Esophagus (tissue), 2 donors: Measurements from ENCODE around the gene KRT12. TPM values are rescaled to one million over a fixed set of nuclear protein-coding genes. Genes with fewer than 3 reads are reported as not detected.

Experiments
- H3K27ac ChIP-seq, 2 donors: one replicate each; pipeline ENCODE4 v1.5.1; 2013; ENCODE audit warnings: low read depth in 2 of 2, mild to moderate bottlenecking in 2 of 2, inconsistent platforms in 1 of 2, low read length in 1 of 2, moderate library complexity in 1 of 2
- H3K27me3 ChIP-seq, 2 donors: one replicate each; pipeline ENCODE4 v1.6.1; 2013; ENCODE audit warnings: low read length in 2 of 2, control low read depth in 1 of 2, mild to moderate bottlenecking in 1 of 2; ENCODE audit not compliant: insufficient read depth in 2 of 2, control insufficient read depth in 1 of 2
- H3K36me3 ChIP-seq, 2 donors: one replicate each; pipeline ENCODE4 v1.6.1; 2013; ENCODE audit warnings: low read length in 1 of 2; ENCODE audit not compliant: control insufficient read depth in 2 of 2, insufficient read depth in 2 of 2
- H3K4me1 ChIP-seq, 2 donors: one replicate each; pipeline ENCODE4 v1.6.1; 2013; ENCODE audit warnings: low read length in 1 of 2; ENCODE audit not compliant: control insufficient read depth in 2 of 2, insufficient read depth in 2 of 2
- H3K4me3 ChIP-seq, 2 donors: one replicate each; pipeline ENCODE4 v1.5.1; 2013; ENCODE audit warnings: low read length in 2 of 2, mild to moderate bottlenecking in 2 of 2, low read depth in 1 of 2, moderate library complexity in 1 of 2
- H3K9me3 ChIP-seq, 2 donors: one replicate each; pipeline ENCODE4 v1.6.1; 2013; ENCODE audit warnings: mild to moderate bottlenecking in 2 of 2, low read depth in 1 of 2, low read length in 1 of 2, moderate library complexity in 1 of 2; ENCODE audit not compliant: control insufficient read depth in 2 of 2, insufficient read depth in 1 of 2
- WGBS, 2 donors: extraction: QIAGEN DNeasy Blood & Tissue Kit; methylation state at CpG; one replicate each; pipeline ENCODE4 v1.1.7; 2013; 5-methylcytosine and 5-hydroxymethylcytosine counted together
- polyA plus RNA-seq, 2 donors: library from polyadenylated mRNA; stranded (reverse); fragments of 200-250 nt; gene quantifications; one replicate each; pipeline ENCODE4 v1.2.3, GENCODE V29; 2013
- donor health status: healthy with polysubstance abuse.
- donor health status: Bipolar disorder and iron deficiency.

Gene KRT12
- polyA plus RNA-seq, 2 donors: not detected

DNA sequence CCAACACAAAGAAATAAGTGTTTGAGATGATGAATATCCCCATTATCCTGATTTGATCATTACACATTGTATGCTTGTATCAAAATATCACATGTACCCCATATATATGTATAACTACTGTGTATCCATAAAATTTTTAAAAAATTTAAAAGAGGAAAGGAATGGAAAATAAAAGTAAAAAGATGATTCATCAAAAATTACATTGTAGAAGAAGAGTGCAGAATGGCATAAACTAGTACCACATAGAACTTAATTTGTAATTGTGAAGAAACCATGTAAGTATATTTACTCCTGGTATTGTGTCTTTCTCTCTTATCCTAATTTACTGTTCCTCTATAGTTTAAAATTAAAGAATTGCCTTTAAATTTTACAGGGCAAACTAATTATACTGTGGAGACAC lies 33.1 kb downstream of the KRT12 start:
- Histone ChIP-seq H3K27ac (no peak overlapping the region), H3K4me1 (no peaks in the 10 kb centered on the region), H3K36me3 (peaks cover 0 to 6% of the 10 kb centered on the region in 2 donors), H3K27me3 (no peaks in the 10 kb centered on the region), H3K4me3 (no peak overlapping the region), H3K9me3 (no peaks in the 10 kb centered on the region)

DNA sequence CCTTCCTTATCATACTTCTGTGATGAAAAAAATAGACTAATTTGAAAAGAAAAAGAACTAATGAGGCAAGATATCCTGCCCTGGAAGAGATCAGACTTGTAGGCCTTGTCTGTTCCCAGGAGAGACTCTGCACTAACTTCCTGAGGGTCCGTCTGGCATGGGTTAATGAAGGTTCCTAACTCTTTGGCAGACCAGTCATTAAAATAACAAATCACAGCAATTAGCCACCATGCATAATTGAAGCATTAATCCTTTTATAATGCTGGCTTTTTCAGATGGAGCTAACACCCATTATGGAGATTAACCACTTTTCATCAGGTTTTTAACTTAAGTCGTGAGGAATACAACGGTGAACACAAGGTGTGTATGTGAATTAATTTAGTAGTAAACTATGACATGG lies 34.2 kb downstream of the KRT12 start:
- 70 to 82% methylated on average over 3 of the region's 3 CpGs for WGBS, 2 donors
- Histone ChIP-seq H3K4me1 (no peaks in the 10 kb centered on the region), H3K9me3 (no peaks in the 10 kb centered on the region), H3K36me3 (peaks cover 0 to 6% of the 10 kb centered on the region in 2 donors), H3K4me3 (no peak overlapping the region), H3K27me3 (no peaks in the 10 kb centered on the region), H3K27ac (no peak overlapping the region)

GRCh38 chr17:40830085-40830776 lies 36.8 kb downstream of the KRT12 start:
- WGBS, 2 donors: 85 to 92% methylated on average over 2 of the region's 2 CpGs
- H3K36me3 ChIP-seq: peaks cover 0 to 6% of the 10 kb centered on the region in 2 donors
- no peak overlapping the region for H3K4me3 ChIP-seq
- H3K4me1 ChIP-seq: no peaks in the 10 kb centered on the region
- no peaks in the 10 kb centered on the region for H3K9me3 ChIP-seq
- H3K27me3 ChIP-seq: no peaks in the 10 kb centered on the region
- H3K27ac ChIP-seq: no peak overlapping the region

- no peak overlapping the region for H3K27ac ChIP-seq
- H3K27me3 ChIP-seq: no peaks in the 10 kb centered on the region
- H3K9me3 ChIP-seq: no peaks in the 10 kb centered on the region
- no peaks in the 10 kb centered on the region for H3K36me3 ChIP-seq
- no peaks in the 10 kb centered on the region for H3K4me1 ChIP-seq
- WGBS, 2 donors: 72 to 78% methylated on average over 4 of the region's 4 CpGs
- H3K4me3 ChIP-seq: no peak overlapping the region
Observed at GRCh38 chr17:40828454-40829044, 38.5 kb downstream of the KRT12 start.

- Histone ChIP-seq H3K27me3 (no peaks in the 10 kb centered on the region), H3K4me3 (no peak overlapping the region), H3K9me3 (no peaks in the 10 kb centered on the region), H3K4me1 (no peaks in the 10 kb centered on the region), H3K36me3 (no peaks in the 10 kb centered on the region), H3K27ac (no peak overlapping the region)
- WGBS, 2 donors: 75 to 77% methylated on average over 7 of the region's 7 CpGs
Observed at GRCh38 chr17:40827746-40828453, 39.1 kb downstream of the KRT12 start.

DNA sequence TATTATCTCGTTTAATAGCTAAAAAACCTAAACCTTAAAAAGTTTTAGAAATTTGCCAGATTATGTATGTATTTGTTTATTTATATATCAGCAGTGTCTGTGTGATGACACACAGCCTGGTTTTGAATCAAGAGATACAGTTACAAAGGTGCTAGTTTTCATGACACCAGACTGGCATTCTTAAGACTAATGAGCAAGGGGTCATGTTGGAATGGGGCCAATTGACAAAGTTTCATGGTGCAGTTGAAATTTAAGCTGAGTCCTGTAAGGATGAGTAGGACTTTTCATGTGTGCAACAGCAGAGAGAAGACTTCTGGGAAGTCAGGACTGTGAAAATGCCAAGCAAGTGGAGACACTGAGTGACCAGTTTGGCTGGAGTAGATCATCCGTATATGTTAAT lies 41.4 kb downstream of the KRT12 start:
- Histone ChIP-seq H3K4me1 (peaks cover 0 to 2% of the 10 kb centered on the region in 2 donors), H3K4me3 (no peak overlapping the region), H3K27ac (no peak overlapping the region), H3K9me3 (no peaks in the 10 kb centered on the region), H3K27me3 (no peaks in the 10 kb centered on the region), H3K36me3 (peaks cover 0 to 3% of the 10 kb centered on the region in 2 donors)
- 84 to 86% methylated on average over 2 of the region's 2 CpGs for WGBS, 2 donors

- H3K4me1 ChIP-seq: peaks cover 0 to 2% of the 10 kb centered on the region in 2 donors
- H3K9me3 ChIP-seq: no peaks in the 10 kb centered on the region
- H3K36me3 ChIP-seq: peaks cover 0 to 3% of the 10 kb centered on the region in 2 donors
- WGBS, 2 donors: 74 to 80% methylated on average over 1 of the region's 1 CpG
- H3K4me3 ChIP-seq: no peak overlapping the region
- H3K27me3 ChIP-seq: no peaks in the 10 kb centered on the region
- H3K27ac ChIP-seq: no peak overlapping the region
Observed at GRCh38 chr17:40824015-40824832, 42.8 kb downstream of the KRT12 start.

DNA sequence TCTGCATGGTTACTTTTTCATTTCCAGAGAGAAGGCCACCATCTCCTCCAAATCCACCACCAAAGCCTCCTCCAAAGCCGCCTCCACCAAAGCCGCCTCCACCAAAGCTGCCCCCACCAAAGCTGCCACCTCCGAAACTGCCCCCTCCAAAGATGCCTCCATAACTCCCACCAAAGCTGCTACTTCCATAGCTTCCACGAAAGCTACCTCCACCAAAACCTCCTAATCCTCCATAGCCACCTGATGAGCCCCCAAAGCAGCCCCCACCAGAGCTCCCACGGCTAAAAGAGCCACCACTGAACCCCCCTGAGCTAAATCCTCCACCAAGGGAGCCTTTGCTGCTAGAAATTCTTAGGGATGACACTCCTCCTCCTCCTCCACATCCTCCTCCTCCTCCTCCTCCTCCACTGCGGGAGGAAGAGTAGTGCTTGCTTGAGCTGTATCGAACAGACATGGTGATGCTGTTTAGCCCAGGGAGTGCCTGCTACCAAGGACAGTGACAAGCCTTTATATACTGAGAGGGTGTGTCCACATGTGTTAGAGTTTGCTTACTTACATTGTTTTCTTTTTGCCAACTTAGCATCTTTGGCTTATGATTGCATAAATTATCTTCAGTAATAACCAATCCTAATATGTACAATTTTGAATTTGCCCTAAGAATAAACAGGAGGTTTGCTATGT lies 44.8 kb downstream of the KRT12 start, which contains the start of gene KRT10:
Gene KRT10 (minus strand): TSS at position 483 of the 681 bp plus-strand sequence. CDS start 29 bp downstream, at position 454.
- Histone ChIP-seq H3K4me3 (no peak within 1 kb of the TSS), H3K9me3 (no peaks in the 10 kb centered on the region), H3K36me3 (peaks cover 0 to 3% of the 10 kb centered on the region in 2 donors), H3K27me3 (no peaks in the 10 kb centered on the region), H3K27ac (no peak within 1 kb of the TSS), H3K4me1 (peaks cover 0 to 2% of the 10 kb centered on the region in 2 donors)
- 88 to 89% methylated on average over 7 of the region's 7 CpGs for WGBS, 2 donors

- Histone ChIP-seq H3K27ac (no peak overlapping the region), H3K4me3 (no peak overlapping the region), H3K36me3 (peaks cover 0 to 3% of the 10 kb centered on the region in 2 donors)
Observed at GRCh38 chr17:40821536-40821935, 45.5 kb downstream of the KRT12 start.

More at GRCh38 chr17:40821536-40821935, 45.5 kb downstream of the KRT12 start:
- H3K27me3 ChIP-seq: no peaks in the 10 kb centered on the region
- peaks cover 0 to 2% of the 10 kb centered on the region in 2 donors for H3K4me1 ChIP-seq
- no peaks in the 10 kb centered on the region for H3K9me3 ChIP-seq
